Activated CD8-positive, alpha-beta memory T cell treated with anti-CD3 and anti-CD28 coated beads, Interleukin-2, amount 10 ng/mL, durations not matched to agents 7 days and 5 days (primary cell): ENCODE data around the gene ZBTB20. TPM values are rescaled to one million over a fixed set of nuclear protein-coding genes. Genes with fewer than 3 reads are reported as not detected.
A peak's percentile ranks its signal among the peaks of the same experiment; 100 is the strongest.

Source experiments
- ATAC-seq: fragments of 150-1000 bp; cut with Tn5 transposase; one replicate; pipeline ENCODE4 v1.10.0; 2021; ENCODE audit warnings: moderate library complexity
- CTCF ChIA-PET: fragments of 350-600 bp; sonication (Branson Sonifier 250); formaldehyde crosslinking; loops from one replicate; lab custom pipeline; 2021; ENCODE audit warnings: antibody characterized with exemption; lab: Charles Lee
- DNase-seq: peaks from one replicate; pipeline ENCODE4 v3.0.0-alpha.2; 2020
- H3K27ac Mint-ChIP-seq: one replicate; pipeline ENCODE4 v1.8.0; 2021; ENCODE audit warnings: mild to moderate bottlenecking, mixed read lengths
- H3K27me3 Mint-ChIP-seq: one replicate; pipeline ENCODE4 v1.8.0; 2021; ENCODE audit warnings: mixed read lengths
- H3K36me3 Mint-ChIP-seq: one replicate; pipeline ENCODE4 v1.8.0; 2021; ENCODE audit warnings: mild to moderate bottlenecking, mixed read lengths
- H3K4me1 Mint-ChIP-seq: one replicate; pipeline ENCODE4 v1.8.0; 2021; ENCODE audit warnings: mixed read lengths
- H3K4me3 Mint-ChIP-seq: one replicate; pipeline ENCODE4 v1.8.0; 2021; ENCODE audit warnings: mild to moderate bottlenecking, moderate library complexity, mixed read lengths
- H3K9me3 Mint-ChIP-seq: one replicate; pipeline ENCODE4 v1.8.0; 2022; ENCODE audit warnings: low read depth, mixed read lengths
- total RNA-seq, 2 experiments: library from RNA; stranded (reverse); gene quantifications; one replicate each; pipeline ENCODE4 v1.2.3, GENCODE V29; 2021

The ZBTB20 gene
- total RNA-seq, 2 experiments from 2014 or later = 5.6 to 10.2 TPM

- no peak for ATAC-seq
- H3K36me3 Mint-ChIP-seq = no peaks in the 10 kb centered on the region
- H3K9me3 Mint-ChIP-seq = no peaks in the 10 kb centered on the region
- no peak overlapping the region for H3K27ac Mint-ChIP-seq
- no peaks in the 10 kb centered on the region for H3K27me3 Mint-ChIP-seq
- H3K4me1 Mint-ChIP-seq = no peaks in the 10 kb centered on the region
- no peak overlapping the region for H3K4me3 Mint-ChIP-seq
- DNase-seq = no peak
- CTCF ChIA-PET = no interaction called here
Measured at GRCh38 chr3:114893361-114893760, 253.7 kb downstream of the ZBTB20 start.

DNA sequence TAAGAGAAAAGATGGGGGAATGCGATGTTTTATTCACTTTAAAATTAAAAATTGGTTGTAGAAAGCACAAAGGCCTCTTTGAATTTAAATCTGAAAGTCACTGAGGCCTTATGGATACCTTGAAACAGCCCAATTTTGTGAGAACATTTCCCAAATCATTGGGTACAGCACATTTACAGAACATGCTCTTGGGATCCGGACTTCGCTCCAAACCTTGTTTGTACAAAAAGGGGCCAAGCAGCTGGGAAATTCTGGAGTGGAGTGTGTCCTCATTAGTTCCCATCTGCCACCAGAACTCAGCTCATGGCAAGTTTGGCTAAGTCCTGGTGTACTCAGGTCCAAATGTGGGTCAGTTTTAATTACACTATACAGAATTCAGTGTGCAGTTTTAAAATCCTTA, 254.2 kb downstream of the ZBTB20 start:
- Mint-ChIP-seq H3K36me3 (no peaks in the 10 kb centered on the region), H3K9me3 (no peaks in the 10 kb centered on the region), H3K4me1 (no peaks in the 10 kb centered on the region), H3K27ac (no peak overlapping the region), H3K27me3 (no peaks in the 10 kb centered on the region), H3K4me3 (no peak overlapping the region)
- CTCF ChIA-PET = no interaction called here
- no peak for ATAC-seq
- no peak for DNase-seq

- Mint-ChIP-seq H3K27ac (no peak overlapping the region), H3K36me3 (no peaks in the 10 kb centered on the region), H3K27me3 (no peaks in the 10 kb centered on the region), H3K9me3 (no peaks in the 10 kb centered on the region), H3K4me1 (no peaks in the 10 kb centered on the region), H3K4me3 (no peak overlapping the region)
- CTCF ChIA-PET = no interaction called here
- DNase-seq (no peak), ATAC-seq (no peak)
Measured at GRCh38 chr3:114892131-114892879, 254.8 kb downstream of the ZBTB20 start.

GRCh38 chr3:114887806-114888205, 259.3 kb downstream of the ZBTB20 start:
- no peak overlapping the region for H3K4me3 Mint-ChIP-seq
- peaks cover 3% of the 10 kb centered on the region for H3K36me3 Mint-ChIP-seq
- DNase-seq (no peak), ATAC-seq (no peak)
- no peaks in the 10 kb centered on the region for H3K27me3 Mint-ChIP-seq
- no peak overlapping the region for H3K27ac Mint-ChIP-seq
- peaks cover 2% of the 10 kb centered on the region for H3K4me1 Mint-ChIP-seq
- CTCF ChIA-PET = no interaction called here
- H3K9me3 Mint-ChIP-seq = peaks cover 2% of the 10 kb centered on the region

DNA sequence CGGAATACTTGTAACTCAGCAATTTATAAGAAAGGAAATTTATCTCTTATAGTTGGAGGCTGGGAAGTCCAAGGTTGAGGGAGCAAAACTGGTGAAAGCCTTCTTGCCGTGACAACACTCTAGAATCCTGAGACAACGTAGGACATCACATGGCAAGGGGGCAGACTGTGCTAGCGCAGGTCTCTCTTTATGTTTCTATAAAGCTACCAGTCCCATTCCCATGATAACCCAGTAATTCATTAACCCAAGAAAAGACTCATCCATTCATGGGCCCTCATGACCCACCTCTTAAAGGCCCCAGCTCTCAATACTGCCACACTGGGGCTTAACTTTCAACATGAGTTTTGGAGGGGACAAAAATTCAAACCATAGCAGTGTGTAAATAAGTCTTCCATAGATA, 260.2 kb downstream of the ZBTB20 start:
- Mint-ChIP-seq H3K36me3 (peaks cover 3% of the 10 kb centered on the region), H3K4me3 (no peak overlapping the region), H3K27ac (no peak overlapping the region), H3K4me1 (peaks cover 2% of the 10 kb centered on the region), H3K9me3 (peaks cover 2% of the 10 kb centered on the region), H3K27me3 (no peaks in the 10 kb centered on the region)
- DNase-seq = no peak
- no peak for ATAC-seq
- CTCF ChIA-PET = no interaction called here

DNA sequence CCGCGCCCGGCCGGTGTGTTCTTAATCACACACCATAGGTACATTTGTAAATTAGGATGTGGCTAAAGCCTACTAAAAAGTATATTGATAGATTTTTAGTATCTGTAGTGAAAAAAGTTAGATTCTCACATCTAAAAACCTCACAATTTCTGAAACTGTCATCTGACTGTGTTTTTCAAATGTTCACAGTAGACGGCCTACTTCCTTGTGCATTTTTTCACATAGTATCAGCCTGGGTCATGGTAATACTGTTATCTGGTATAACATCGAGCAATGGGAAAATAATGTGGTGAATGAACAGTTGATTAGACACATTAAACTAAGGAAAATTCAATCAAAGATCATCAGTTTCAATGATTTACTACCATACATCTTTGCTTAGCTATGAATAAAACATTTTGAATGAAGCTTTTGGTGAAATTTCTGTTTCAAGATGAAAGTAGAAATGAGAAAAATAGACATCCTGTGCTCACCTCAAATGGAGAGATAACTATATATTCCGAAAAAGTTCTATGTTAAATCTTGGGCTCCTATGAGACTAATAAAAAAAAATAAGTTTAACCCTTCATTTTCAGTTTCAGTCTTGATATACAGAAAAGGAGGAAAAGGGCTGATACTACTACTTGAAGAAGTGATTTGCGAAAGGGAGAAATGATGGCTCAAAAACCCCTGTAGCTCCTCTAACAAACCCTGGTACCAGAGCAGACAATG, 262.7 kb downstream of the ZBTB20 start:
- no peaks in the 10 kb centered on the region for H3K27me3 Mint-ChIP-seq
- ATAC-seq = no peak
- DNase-seq = no peak
- peaks cover 2% of the 10 kb centered on the region for H3K9me3 Mint-ChIP-seq
- H3K4me1 Mint-ChIP-seq = peaks cover 10% of the 10 kb centered on the region
- H3K27ac Mint-ChIP-seq = no peak overlapping the region
- H3K4me3 Mint-ChIP-seq = no peak overlapping the region
- CTCF ChIA-PET = no interaction called here
- peaks cover 3% of the 10 kb centered on the region for H3K36me3 Mint-ChIP-seq

- H3K36me3 Mint-ChIP-seq = peaks cover 3% of the 10 kb centered on the region
- no peaks in the 10 kb centered on the region for H3K27me3 Mint-ChIP-seq
- no peak for ATAC-seq
- peaks cover 2% of the 10 kb centered on the region for H3K9me3 Mint-ChIP-seq
- no peak overlapping the region for H3K27ac Mint-ChIP-seq
- no peak overlapping the region for H3K4me3 Mint-ChIP-seq
- DNase-seq = no peak
- CTCF ChIA-PET = no interaction called here
- peaks cover 21% of the 10 kb centered on the region for H3K4me1 Mint-ChIP-seq
Measured at GRCh38 chr3:114880078-114880477, 267.0 kb downstream of the ZBTB20 start.

DNA sequence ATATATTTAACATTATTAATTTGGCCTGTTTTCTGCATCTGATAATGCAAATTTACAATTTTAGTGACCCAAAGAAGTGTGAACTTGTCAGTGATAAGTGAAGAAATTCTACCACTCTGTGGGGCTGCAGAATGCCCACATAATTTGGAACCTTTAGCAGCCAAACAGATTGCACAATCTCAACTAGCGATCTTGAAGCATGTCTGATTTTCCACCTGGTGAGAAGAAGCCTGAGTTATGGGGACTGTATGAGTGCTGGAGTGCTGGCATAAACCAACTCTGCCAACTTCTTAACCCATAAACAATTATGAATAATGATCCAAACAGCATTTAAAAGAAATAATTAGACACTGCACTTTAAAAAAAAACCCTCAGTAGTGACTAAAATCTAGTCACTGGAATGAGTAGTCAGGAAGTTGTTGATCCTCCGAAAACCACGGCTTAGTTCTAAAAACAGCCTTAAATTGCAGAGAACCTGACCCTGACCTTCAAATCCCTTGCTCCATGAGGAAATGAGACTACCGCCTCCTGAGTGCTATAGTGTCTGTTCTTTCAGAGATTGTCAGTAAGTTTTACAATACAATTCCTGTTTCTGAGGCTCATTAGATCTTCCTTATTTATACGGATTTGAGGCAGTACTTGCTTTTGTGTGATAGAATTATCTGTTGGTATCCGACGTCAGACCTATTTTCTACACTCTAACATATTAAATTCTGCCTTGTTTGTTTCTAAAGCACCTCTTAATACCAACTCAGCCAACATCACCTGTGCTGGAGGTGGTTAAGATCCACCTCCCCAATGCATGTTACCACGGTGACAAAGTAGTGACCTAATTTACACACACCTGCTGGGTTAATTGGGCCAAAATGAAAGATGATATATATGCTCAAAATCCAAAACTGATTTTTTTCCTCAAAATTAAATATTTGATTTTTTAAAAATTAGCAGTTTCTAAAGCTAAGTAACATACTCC, 267.7 kb downstream of the ZBTB20 start:
- Mint-ChIP-seq H3K27ac (no peak overlapping the region), H3K4me3 (no peak overlapping the region), H3K27me3 (no peaks in the 10 kb centered on the region), H3K4me1 (peaks cover 19% of the 10 kb centered on the region), H3K9me3 (peaks cover 2% of the 10 kb centered on the region), H3K36me3 (peaks cover 3% of the 10 kb centered on the region)
- DNase-seq = no peak
- CTCF ChIA-PET = no interaction called here
- peak; percentile 57 for ATAC-seq

DNA sequence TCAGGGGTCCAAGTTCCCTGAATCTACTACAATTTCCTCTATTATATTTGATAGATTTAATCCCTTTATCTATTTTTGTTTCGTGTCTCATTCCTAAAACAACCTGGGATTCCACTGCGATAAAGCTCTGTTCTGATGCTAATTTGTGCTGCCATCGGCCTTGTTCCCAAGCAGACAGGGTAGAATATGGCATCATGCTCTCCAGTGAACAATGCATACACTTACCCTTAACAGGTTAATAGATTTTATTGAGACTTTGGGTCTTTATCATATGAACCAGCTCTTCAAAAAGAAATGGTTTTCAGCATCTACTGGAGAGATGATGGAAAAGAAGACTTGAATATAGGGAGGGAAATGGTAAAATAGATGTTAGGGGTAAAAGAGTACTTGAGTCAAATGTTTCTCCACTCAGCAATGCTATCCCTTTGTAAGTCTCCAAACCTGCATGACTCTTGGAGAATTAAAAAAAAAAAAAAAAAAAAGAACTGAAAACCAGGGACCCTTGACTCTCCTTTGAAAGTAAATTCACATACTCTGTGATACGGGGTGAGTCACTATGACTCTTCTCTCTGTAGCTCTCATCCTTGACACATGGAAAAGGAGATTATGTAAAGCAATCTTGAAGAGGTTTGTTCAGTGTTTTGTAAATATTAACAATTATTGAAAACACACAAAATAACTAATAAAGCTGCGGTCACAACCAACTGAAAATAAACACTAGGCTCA, 268.8 kb downstream of the ZBTB20 start:
- ATAC-seq = no peak
- CTCF ChIA-PET = no interaction called here
- peaks cover 1% of the 10 kb centered on the region for H3K36me3 Mint-ChIP-seq
- peaks cover 19% of the 10 kb centered on the region for H3K4me1 Mint-ChIP-seq
- H3K9me3 Mint-ChIP-seq = no peaks in the 10 kb centered on the region
- no peaks in the 10 kb centered on the region for H3K27me3 Mint-ChIP-seq
- no peak overlapping the region for H3K4me3 Mint-ChIP-seq
- no peak overlapping the region for H3K27ac Mint-ChIP-seq
- DNase-seq = no peak

DNA sequence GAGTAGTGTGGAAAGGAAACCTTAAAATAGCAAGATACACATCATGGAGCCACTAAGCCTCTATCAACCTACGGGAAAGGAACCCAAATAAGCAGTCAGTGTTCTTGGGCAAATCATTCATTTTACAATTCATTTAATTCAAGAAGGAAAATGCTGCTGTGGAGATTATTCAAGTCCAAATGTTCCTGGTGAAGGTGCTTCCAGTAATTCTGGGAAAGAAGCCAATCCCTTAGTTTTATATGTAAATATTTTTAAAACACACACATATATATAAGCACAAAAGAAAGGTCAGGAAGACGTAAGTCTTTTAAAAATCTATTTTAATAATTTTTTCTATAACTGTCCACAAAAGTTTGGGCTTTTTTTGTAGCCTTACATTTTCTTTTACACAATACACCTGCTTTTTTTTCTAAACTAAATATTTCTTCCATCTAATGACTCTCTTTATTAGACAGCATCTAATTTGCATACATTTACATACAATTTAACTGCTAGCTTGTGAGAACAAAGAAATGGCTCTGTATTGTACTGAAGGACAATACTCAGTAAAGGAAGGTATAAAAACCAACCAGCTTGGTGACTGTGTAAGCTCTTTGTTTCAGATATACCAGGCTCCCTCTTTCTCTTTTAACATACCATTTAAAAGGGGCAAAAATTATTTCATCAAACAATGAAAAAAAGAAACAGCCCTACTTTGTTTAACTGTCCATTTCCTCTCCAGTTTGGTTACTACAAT, 269.5 kb downstream of the ZBTB20 start:
- Mint-ChIP-seq H3K9me3 (no peaks in the 10 kb centered on the region), H3K27me3 (no peaks in the 10 kb centered on the region), H3K27ac (no peak overlapping the region), H3K4me1 (peaks cover 19% of the 10 kb centered on the region), H3K4me3 (no peak overlapping the region), H3K36me3 (no peaks in the 10 kb centered on the region)
- no peak for ATAC-seq
- CTCF ChIA-PET = no interaction called here
- no peak for DNase-seq

GRCh38 chr3:114874522-114874971, 272.5 kb downstream of the ZBTB20 start:
- ATAC-seq (no peak), DNase-seq (no peak)
- peaks cover 2% of the 10 kb centered on the region for H3K36me3 Mint-ChIP-seq
- H3K9me3 Mint-ChIP-seq = peaks cover 2% of the 10 kb centered on the region
- CTCF ChIA-PET = interaction anchor here (0.6 kb wide), 1 partner anchor 10 kb away, joined by 3 read pairs; no protein-coding TSS in a partner anchor
- peaks cover 13% of the 10 kb centered on the region for H3K4me1 Mint-ChIP-seq
- no peak overlapping the region for H3K27ac Mint-ChIP-seq
- no peak overlapping the region for H3K4me3 Mint-ChIP-seq
- no peaks in the 10 kb centered on the region for H3K27me3 Mint-ChIP-seq

DNA sequence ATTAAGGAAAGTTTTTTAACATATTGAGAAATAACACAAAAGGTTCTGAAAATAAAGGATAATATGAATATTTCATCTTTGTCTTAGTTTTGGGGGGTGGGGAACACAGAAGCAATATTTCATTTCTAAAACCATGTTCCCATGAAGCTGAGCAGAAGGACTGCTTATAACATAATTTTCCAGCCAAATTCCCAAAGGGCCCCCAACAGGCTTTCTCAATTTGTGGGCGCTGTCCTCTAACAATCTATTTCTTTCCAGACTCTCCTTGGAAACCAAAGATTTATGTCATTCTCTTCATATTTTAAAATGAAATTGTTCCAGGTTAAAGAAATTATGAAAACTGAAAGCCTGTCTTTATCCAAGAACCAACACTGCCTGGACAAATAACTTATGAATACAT, 273.5 kb downstream of the ZBTB20 start:
- Mint-ChIP-seq H3K9me3 (peaks cover 2% of the 10 kb centered on the region), H3K27ac (no peak overlapping the region), H3K4me1 (peaks cover 3% of the 10 kb centered on the region), H3K36me3 (peaks cover 2% of the 10 kb centered on the region), H3K27me3 (no peaks in the 10 kb centered on the region), H3K4me3 (no peak overlapping the region)
- CTCF ChIA-PET = no interaction called here
- no peak for ATAC-seq
- no peak for DNase-seq
